Fibroblast of villous mesenchyme (primary cell): ENCODE measurements around the gene IPO11. TPM values are rescaled to one million over a fixed set of nuclear protein-coding genes. Genes with fewer than 3 reads are reported as not detected.
A peak's percentile ranks its signal among the peaks of the same experiment; 100 is the strongest.

ENCODE experiments used
- DNase-seq: peaks from one replicate; pipeline ENCODE4 v3.0.0-alpha.2; 2010; ENCODE audit warnings: low read depth
- H3K4me3 ChIP-seq: 2 replicates; pipeline ENCODE4 v1.5.1; 2011; ENCODE audit warnings: low read depth, mild to moderate bottlenecking, low read length
- CTCF ChIP-seq: IDR thresholded peaks from 2 replicates; pipeline ENCODE4 v1.5.1; 2012; ENCODE audit warnings: low read depth, mild to moderate bottlenecking, low read length; ENCODE audit not compliant: insufficient read depth
- total RNA-seq: library from RNA; depleted of rRNA; stranded (reverse); fragments of >200 nt; gene quantifications from 2 replicates; pipeline ENCODE4 v1.2.3, GENCODE V29; 2012

Gene IPO11
- total RNA-seq, 1 donor: 34.5 TPM

GRCh38 chr5:62376064-62376463, 36.5 kb upstream of the IPO11 start:
- no peak for TF ChIP-seq CTCF
- H3K4me3 ChIP-seq: no peak overlapping the region
- DNase-seq: peak; percentile 28

- no peak for TF ChIP-seq CTCF
- no peak overlapping the region for H3K4me3 ChIP-seq
- DNase-seq: peak; percentile 44
Measured at GRCh38 chr5:62385131-62385530, 27.4 kb upstream of the IPO11 start.

- TF ChIP-seq CTCF: no peak
- peak; percentile 23 for DNase-seq
Measured at GRCh38 chr5:62385816-62386400, 26.7 kb upstream of the IPO11 start.

GRCh38 chr5:62386824-62387223, 25.7 kb upstream of the IPO11 start:
- H3K4me3 ChIP-seq: no peak overlapping the region
- peak; percentile 70 for DNase-seq
- no peak for TF ChIP-seq CTCF

More at GRCh38 chr5:62385816-62386400, 26.7 kb upstream of the IPO11 start:
- H3K4me3 ChIP-seq: no peak overlapping the region

- peak; percentile 27 for DNase-seq
- TF ChIP-seq CTCF: no peak
Measured at GRCh38 chr5:62395210-62395950, 17.2 kb upstream of the IPO11 start.

GRCh38 chr5:62403411-62404250, 8.9 kb upstream of the IPO11 start, which contains the start of gene DIMT1:
Gene DIMT1 (minus strand): TSS chr5:62403905. CDS start chr5:62403772, 133 bp downstream.
- DNase-seq: peak; percentile 98
- peak within 1 kb of the TSS; percentile 91 for H3K4me3 ChIP-seq
- TF ChIP-seq CTCF: no peak

More at GRCh38 chr5:62395210-62395950, 17.2 kb upstream of the IPO11 start:
- no peak overlapping the region for H3K4me3 ChIP-seq
